ENCODE data around the gene P3H3.
A peak's percentile ranks its signal among the peaks of the same experiment; 100 is the strongest.

P3H3 gene, protein sequence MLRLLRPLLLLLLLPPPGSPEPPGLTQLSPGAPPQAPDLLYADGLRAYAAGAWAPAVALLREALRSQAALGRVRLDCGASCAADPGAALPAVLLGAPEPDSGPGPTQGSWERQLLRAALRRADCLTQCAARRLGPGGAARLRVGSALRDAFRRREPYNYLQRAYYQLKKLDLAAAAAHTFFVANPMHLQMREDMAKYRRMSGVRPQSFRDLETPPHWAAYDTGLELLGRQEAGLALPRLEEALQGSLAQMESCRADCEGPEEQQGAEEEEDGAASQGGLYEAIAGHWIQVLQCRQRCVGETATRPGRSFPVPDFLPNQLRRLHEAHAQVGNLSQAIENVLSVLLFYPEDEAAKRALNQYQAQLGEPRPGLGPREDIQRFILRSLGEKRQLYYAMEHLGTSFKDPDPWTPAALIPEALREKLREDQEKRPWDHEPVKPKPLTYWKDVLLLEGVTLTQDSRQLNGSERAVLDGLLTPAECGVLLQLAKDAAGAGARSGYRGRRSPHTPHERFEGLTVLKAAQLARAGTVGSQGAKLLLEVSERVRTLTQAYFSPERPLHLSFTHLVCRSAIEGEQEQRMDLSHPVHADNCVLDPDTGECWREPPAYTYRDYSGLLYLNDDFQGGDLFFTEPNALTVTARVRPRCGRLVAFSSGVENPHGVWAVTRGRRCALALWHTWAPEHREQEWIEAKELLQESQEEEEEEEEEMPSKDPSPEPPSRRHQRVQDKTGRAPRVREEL

GRCh38 chr12:6827982-6828780 lies at the start of gene P3H3:
P3H3 (plus strand) TSS chr12:6828407; CDS start chr12:6828441, 34 bp downstream.
- no peak for DNase-seq

- DNase-seq, result peak; percentile 76
These were observed 49.3 kb upstream of the P3H3 start for GRCh38 chr12:6778574-6779550.

- DNase-seq, result no peak
These were observed 48.3 kb upstream of the P3H3 start for GRCh38 chr12:6779708-6780432.

DNA sequence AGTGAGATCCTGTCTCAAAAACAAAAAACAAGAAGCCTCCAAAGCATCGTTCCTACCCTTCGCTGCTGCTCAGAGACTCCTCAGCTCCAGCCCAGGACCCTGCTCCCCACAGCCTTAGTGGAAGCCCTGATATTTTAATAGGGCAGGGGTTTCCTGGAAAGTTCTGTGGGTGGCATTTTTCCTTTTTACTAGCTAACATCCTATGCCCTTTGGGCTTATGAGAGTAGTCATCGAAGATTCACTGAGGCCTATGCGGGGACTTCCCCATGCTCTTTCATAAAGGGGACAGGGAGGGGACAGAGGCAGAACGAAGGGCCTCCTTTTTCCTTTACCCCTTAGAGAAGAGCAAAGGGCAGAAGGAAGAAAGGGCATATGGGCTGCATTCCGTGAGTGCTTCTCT lies 47.6 kb upstream of the P3H3 start:
- no peak for DNase-seq

DNA sequence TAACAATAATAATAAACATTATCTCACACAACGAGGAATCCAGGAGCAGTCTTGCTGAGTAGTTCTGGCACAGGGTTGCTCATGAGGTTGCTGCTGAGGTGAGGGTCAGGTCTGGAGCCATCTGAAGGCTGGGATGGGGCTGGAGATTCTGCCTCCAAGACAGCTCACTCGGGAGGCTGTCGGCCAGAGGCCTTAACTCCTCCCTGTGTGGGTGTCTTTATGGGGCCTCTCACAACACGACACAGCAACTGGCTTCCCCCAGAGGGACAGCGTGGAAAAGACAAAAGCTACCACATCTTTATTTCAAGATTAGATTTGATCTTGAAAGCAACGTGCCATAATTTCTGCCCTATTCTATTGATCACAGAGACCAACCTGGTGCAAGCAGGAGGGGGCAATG lies 46.1 kb upstream of the P3H3 start:
- DNase-seq, result no peak

DNA sequence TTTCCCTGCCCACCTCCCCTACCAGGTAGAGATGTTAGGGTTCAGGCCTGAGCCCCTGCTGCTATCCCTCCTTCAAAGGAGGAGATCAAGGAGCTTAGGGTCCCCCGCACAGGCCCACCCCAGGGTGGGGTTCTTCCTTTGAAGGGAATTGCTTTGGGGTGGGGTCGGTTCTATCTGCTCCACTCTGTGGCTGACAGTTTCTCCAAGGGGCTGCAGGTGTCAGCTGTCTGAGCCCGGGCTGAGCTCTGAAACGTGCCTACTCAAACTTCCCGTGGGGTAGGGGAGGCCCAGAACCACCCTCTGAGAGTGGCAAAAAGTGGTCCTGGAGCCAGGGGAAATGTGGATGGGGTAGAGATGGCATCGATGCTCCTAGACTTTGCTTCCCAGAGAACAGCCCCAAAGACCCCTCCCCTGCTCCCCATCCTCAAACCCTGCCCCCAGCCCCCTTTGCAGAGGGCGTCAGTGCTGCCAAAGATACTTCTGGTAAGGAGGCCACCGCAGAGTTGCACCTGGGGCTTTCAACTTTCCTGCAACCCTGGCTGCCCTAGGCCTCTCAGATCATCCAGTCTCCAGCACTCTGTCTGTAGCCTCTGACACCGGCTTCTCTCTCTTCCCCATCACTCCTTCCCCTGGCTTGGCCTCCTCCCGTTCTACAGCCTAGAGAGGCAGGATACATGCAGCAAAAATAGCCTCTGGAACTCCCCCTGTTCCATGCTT lies 45.2 kb upstream of the P3H3 start:
- no peak for DNase-seq

- DNase-seq, result no peak
These were observed 44.4 kb upstream of the P3H3 start for GRCh38 chr12:6783828-6784227.

- no peak for DNase-seq
These were observed 43.9 kb upstream of the P3H3 start for GRCh38 chr12:6784296-6784695.

- no peak for DNase-seq
These were observed 43.4 kb upstream of the P3H3 start for GRCh38 chr12:6784761-6785160.

DNA sequence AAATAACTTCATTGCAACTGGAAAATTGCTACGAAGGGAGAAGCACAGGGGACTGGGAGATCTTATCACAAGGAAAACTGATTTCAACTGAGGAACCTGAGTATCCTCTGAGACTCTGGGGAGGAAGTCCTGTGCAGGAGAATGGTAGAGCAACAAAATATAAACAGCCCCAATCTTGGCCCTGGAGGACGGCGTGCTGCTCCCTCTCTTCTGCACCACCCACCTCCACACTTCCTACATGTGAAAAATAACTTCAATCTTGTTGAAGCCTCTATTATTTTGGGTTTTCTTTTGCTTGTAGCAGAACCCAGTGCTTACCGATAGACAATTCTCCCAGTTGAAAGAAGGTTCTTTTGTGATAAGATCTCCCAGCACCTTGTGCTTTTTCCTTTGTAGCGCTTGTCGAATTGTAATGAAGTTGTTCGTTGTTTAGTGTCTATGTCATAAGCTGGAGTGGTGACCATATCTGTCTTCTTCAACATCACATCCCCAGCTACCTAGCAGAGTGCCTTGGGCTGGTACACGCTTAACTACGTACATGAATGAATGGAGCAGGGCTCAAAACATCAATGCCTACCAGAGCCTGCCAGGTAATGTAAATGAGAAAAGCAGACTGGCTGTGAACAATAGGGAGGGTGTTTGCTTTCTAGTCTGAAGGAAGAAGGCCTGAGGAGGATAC lies 41.7 kb upstream of the P3H3 start:
- DNase-seq, result no peak

- DNase-seq, result no peak
These were observed 40.9 kb upstream of the P3H3 start for GRCh38 chr12:6787309-6787708.

- DNase-seq, result no peak
These were observed 39.0 kb upstream of the P3H3 start, which contains the start of gene CD4 for GRCh38 chr12:6788972-6789924. CD4 (plus strand) TSS chr12:6789528; CDS start chr12:6800139, 10,611 bp downstream.

- no peak for DNase-seq
These were observed 37.6 kb upstream of the P3H3 start for GRCh38 chr12:6790496-6791150.

- no peak for DNase-seq
These were observed 36.2 kb upstream of the P3H3 start for GRCh38 chr12:6791931-6792520.

DNA sequence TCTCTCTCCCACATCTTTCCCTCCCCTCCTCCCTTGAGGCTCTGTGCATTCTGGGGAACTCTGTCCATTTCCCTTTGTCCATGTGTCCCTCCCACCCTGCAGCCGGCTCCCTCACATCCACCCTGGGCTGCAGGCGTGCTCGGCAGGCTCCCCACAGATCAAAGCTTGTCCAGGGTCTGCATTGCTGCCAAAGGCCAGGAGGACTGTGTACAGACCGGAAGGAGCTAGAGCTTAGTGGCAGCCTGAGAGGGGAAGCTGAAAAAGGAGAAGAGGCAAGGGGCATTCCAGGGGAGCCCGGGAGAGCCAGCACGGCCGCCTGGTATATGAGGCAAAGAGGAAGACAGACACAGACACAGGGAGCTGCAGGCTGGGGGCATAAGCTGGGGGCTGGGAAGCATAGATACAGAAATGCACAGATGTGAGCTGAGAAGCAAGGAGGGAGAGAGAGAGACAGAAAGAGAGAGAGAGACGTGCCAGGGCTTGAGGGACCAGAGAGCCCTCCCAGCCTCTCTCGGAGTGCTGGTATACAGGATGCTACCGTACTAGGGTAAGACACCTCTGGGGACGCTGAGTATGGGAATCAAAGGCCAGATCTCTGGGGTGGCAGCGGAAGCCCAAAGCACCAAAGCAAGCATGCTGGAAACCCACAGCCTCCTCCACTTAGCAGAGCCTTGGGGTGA lies 35.5 kb upstream of the P3H3 start:
- no peak for DNase-seq

DNA sequence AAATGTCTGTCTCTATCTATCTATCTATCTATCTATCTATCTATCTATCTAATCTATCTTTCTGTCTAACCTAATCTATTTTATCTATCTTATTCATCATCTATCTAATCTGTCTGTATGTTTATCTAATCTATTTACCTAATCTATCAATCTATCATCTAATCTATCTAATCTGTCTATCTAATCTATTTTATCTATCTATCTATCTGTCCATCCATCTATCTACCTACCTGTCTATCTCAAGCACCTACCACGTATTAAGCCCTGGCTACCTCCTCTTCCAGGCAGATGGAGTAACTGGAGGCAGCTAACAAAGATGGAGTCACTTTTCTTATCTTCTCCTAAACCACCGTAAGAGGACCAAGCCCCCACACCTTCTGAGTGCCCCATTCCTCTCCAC lies 33.1 kb upstream of the P3H3 start:
- DNase-seq, result no peak

GRCh38 chr12:6796576-6796975 lies 31.6 kb upstream of the P3H3 start:
- DNase-seq, result no peak

All from GOT3 (cell line).